Tibial artery (tissue), 4 donors: ENCODE results near the gene PCNX3.

Source experiments
- DNase-seq, 2 donors: peaks; one replicate each; pipeline ENCODE4 v3.0.0-alpha.2; 2019
- H3K27ac ChIP-seq, 2 donors: fragments of 200-600 bp; sonication (generic) in 1 of 2; 1 replicate in 1 of 2; 2 replicates in 1 of 2; pipeline ENCODE4 v1.5.1; 2018 to 2019; ENCODE audit warnings: mild to moderate bottlenecking in 1 of 2
- H3K27me3 ChIP-seq, 2 donors: fragments of 200-600 bp; sonication (generic) in 1 of 2; one replicate each; pipeline versions ENCODE4 v1.5.1 to v1.6.0; 2016 to 2019
- H3K36me3 ChIP-seq, 3 donors: fragments of 200-600 bp; sonication (generic) in 2 of 3; one replicate each; pipeline ENCODE4 v1.5.1; 2016 to 2019; ENCODE audit warnings: mild to moderate bottlenecking in 2 of 3
- H3K4me1 ChIP-seq, 4 donors: fragments of 200-600 bp; sonication (generic) in 2 of 4; 1 replicate in 3 of 4; 2 replicates in 1 of 4; pipeline ENCODE4 v1.5.1; 2016 to 2019
- H3K4me3 ChIP-seq, 2 donors: fragments of 200-600 bp; sonication (generic) in 1 of 2; 1 replicate in 1 of 2; 2 replicates in 1 of 2; pipeline ENCODE4 v1.5.1; 2018 to 2019; ENCODE audit warnings: mild to moderate bottlenecking in 2 of 2
- H3K9me3 ChIP-seq, 3 donors: fragments of 200-600 bp; sonication (generic) in 1 of 3; one replicate each; pipeline ENCODE4 v1.5.1; 2016 to 2019
- CTCF ChIP-seq, 2 experiments: fragments of 200-600 bp in 1 of 2; fragments of 450-650 bp in 1 of 2; IDR thresholded peaks; one replicate each; pipeline ENCODE4 v1.5.1; 2017 to 2019; ENCODE audit warnings: antibody characterized with exemption in 2 of 2, mild to moderate bottlenecking in 1 of 2, moderate library complexity in 1 of 2
- intact Hi-C: fragments of 100-400 bp; cut with DNase I; formaldehyde crosslinking; loops from one replicate; pipeline ENCODE4 v1.15.0; 2023; ENCODE audit warnings: low total_unique reads

PCNX3 gene

GRCh38 chr11:65613091-65613928 is 2.3 kb upstream of the PCNX3 start:
- intact Hi-C loops, result loop anchor here (5.0 kb wide), 1 partner anchor 86 kb away; the partner anchor contains the start of gene SCYL1
- peak overlapping the region; percentile 87 to 96 for H3K27ac ChIP-seq
- H3K4me1 ChIP-seq, result peaks cover 0 to 67% (median 59%) of the 10 kb centered on the region in 4 donors
- peak in 1 of 2 donors; percentile 77 for DNase-seq
- no peaks in the 10 kb centered on the region for H3K27me3 ChIP-seq
- peak overlapping the region; percentile 78 to 83 for H3K4me3 ChIP-seq
- H3K36me3 ChIP-seq, result peaks cover 6 to 65% (median 15%) of the 10 kb centered on the region in 3 donors
- no peaks in the 10 kb centered on the region for H3K9me3 ChIP-seq
- no peak for TF ChIP-seq CTCF (IDR thresholded peaks at IDR 0.05)

GRCh38 chr11:65615950-65616574 is 486 bp downstream of the PCNX3 start:
- Histone ChIP-seq H3K4me1 (peaks cover 0 to 52% (median 43%) of the 10 kb centered on the region in 4 donors), H3K27ac (peak overlapping the region; percentile 88 to 91), H3K9me3 (no peaks in the 10 kb centered on the region), H3K27me3 (no peaks in the 10 kb centered on the region), H3K36me3 (peaks cover 33 to 66% (median 40%) of the 10 kb centered on the region in 3 donors), H3K4me3 (peak overlapping the region; percentile 98)
- intact Hi-C loops, result loop anchor here (5.0 kb wide), 2 partner anchors 46 to 201 kb away; partner anchors contain the start of gene RELA
- DNase-seq, result peak in 1 of 2 donors; percentile 84
- no peak for TF ChIP-seq CTCF (IDR thresholded peaks at IDR 0.05)

GRCh38 chr11:65616575-65617001 is 1.0 kb downstream of the PCNX3 start:
- intact Hi-C loops, result loop anchor here (5.0 kb wide), 2 partner anchors 46 to 201 kb away; partner anchors contain the start of gene RELA
- H3K27me3 ChIP-seq, result no peaks in the 10 kb centered on the region
- TF ChIP-seq CTCF (IDR thresholded peaks at IDR 0.05), result no peak
- H3K4me1 ChIP-seq, result peaks cover 0 to 47% (median 37%) of the 10 kb centered on the region in 4 donors
- H3K4me3 ChIP-seq, result peak overlapping the region; percentile 98
- DNase-seq, result peak in 1 of 2 donors; percentile 66
- H3K27ac ChIP-seq, result peak overlapping the region; percentile 88 to 91
- H3K36me3 ChIP-seq, result peaks cover 34 to 66% (median 42%) of the 10 kb centered on the region in 3 donors
- no peaks in the 10 kb centered on the region for H3K9me3 ChIP-seq

- intact Hi-C loops, result loop anchor here (5.0 kb wide), 2 partner anchors 45 to 200 kb away; partner anchors contain the start of gene RELA
- Histone ChIP-seq H3K9me3 (no peaks in the 10 kb centered on the region), H3K36me3 (peaks cover 35 to 66% (median 50%) of the 10 kb centered on the region in 3 donors), H3K4me1 (peaks cover 0 to 40% (median 30%) of the 10 kb centered on the region in 4 donors), H3K4me3 (peak overlapping the region in 1 of 2 donors; percentile 98), H3K27ac (no peak overlapping the region), H3K27me3 (no peaks in the 10 kb centered on the region)
- no peak for TF ChIP-seq CTCF (IDR thresholded peaks at IDR 0.05)
- DNase-seq, result peak in 1 of 2 donors; percentile 62
Observed at GRCh38 chr11:65617136-65617850, 1.7 kb downstream of the PCNX3 start.
